Measurements from ENCODE around the gene TMEM132A. TPM values are rescaled to one million over a fixed set of nuclear protein-coding genes. Genes with fewer than 3 reads are reported as not detected.

The TMEM132A gene
- total and polyA plus RNA-seq, 2 of the 13 experiments (the other 11 are each of a cell fraction or from before 2014, with no cell fraction given), result 11.1 to 32.9 TPM

DNA sequence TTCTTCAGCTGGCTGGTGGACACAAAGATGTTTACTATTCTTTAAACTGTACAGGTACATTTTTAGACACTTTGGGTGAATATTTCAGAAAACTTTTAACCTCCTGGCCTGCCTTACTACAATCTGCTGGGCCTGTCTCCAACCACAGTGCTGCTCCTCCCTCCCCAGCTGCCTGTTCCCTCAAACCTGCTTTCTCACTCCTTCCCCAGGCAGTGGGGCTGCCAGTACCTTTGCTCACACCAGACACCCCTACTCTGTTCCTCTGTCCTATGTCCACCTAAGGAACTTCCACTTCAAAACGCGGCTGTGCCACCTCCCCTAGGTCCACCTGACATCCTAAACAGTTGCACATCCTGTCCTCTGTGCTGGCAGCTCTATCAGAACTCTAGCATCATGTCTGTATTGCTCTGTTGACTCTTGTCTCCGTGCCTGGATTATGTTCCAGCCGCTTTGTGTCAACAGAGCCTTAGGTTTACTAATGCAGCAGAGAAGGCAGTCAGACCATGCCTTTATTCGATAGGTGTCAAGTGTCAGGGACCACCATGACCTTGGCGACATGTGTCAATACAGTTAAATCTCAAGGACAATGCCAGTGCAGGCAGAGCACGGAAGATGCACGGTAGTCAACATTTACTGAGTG lies 43.5 kb upstream of the TMEM132A start (continued):
- peak; percentile 80; the same call in 1 of the 2 replicates for TF ChIP-seq ZNF12 (CRISPR knock-in tag; IDR thresholded peaks at IDR 0.05)
- TF ChIP-seq, protein P1, sequence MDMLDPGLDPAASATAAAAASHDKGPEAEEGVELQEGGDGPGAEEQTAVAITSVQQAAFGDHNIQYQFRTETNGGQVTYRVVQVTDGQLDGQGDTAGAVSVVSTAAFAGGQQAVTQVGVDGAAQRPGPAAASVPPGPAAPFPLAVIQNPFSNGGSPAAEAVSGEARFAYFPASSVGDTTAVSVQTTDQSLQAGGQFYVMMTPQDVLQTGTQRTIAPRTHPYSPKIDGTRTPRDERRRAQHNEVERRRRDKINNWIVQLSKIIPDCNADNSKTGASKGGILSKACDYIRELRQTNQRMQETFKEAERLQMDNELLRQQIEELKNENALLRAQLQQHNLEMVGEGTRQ (IDR thresholded peaks at IDR 0.05; ENCODE audit: low read depth, low read length), result no peak
- TF ChIP-seq, protein P1 (CRISPR knock-in tag; IDR thresholded peaks at IDR 0.05; ENCODE audit: borderline replicate concordance), result no peak
- TF ChIP-seq, protein P2, sequence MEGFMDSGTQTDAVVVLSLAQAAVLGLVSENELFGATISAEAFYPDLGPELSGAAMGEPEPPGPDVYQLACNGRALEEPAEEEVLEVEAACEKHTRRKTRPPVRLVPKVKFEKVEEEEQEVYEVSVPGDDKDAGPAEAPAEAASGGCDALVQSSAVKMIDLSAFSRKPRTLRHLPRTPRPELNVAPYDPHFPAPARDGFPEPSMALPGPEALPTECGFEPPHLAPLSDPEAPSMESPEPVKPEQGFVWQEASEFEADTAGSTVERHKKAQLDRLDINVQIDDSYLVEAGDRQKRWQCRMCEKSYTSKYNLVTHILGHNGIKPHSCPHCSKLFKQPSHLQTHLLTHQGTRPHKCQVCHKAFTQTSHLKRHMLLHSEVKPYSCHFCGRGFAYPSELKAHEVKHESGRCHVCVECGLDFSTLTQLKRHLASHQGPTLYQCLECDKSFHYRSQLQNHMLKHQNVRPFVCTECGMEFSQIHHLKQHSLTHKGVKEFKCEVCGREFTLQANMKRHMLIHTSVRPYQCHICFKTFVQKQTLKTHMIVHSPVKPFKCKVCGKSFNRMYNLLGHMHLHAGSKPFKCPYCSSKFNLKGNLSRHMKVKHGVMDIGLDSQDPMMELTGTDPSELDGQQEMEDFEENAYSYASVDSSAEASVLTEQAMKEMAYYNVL (CRISPR knock-in tag; IDR thresholded peaks at IDR 0.05; ENCODE audit: borderline replicate concordance), result peak; percentile 90; the same call in 1 of the 2 replicates
- TF ChIP-seq ZSCAN12 (CRISPR knock-in tag; IDR thresholded peaks at IDR 0.05), result no peak
- TF ChIP-seq PAX8 (CRISPR knock-in tag; IDR thresholded peaks at IDR 0.05; ENCODE audit: borderline replicate concordance), result no peak
- TF ChIP-seq ZNF556 (CRISPR knock-in tag; IDR thresholded peaks at IDR 0.05; ENCODE audit: borderline replicate concordance), result peak; percentile 81; the same call in 1 of the 2 replicates
- TF ChIP-seq, protein P3, sequence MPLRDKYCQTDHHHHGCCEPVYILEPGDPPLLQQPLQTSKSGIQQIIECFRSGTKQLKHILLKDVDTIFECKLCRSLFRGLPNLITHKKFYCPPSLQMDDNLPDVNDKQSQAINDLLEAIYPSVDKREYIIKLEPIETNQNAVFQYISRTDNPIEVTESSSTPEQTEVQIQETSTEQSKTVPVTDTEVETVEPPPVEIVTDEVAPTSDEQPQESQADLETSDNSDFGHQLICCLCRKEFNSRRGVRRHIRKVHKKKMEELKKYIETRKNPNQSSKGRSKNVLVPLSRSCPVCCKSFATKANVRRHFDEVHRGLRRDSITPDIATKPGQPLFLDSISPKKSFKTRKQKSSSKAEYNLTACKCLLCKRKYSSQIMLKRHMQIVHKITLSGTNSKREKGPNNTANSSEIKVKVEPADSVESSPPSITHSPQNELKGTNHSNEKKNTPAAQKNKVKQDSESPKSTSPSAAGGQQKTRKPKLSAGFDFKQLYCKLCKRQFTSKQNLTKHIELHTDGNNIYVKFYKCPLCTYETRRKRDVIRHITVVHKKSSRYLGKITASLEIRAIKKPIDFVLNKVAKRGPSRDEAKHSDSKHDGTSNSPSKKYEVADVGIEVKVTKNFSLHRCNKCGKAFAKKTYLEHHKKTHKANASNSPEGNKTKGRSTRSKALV (CRISPR knock-in tag; IDR thresholded peaks at IDR 0.05), result peak; percentile 27; the same call in 1 of the 2 replicates
- peak; percentile 95 for TF ChIP-seq HOXA3 (CRISPR knock-in tag; IDR thresholded peaks at IDR 0.05)
- TF ChIP-seq, protein P4, sequence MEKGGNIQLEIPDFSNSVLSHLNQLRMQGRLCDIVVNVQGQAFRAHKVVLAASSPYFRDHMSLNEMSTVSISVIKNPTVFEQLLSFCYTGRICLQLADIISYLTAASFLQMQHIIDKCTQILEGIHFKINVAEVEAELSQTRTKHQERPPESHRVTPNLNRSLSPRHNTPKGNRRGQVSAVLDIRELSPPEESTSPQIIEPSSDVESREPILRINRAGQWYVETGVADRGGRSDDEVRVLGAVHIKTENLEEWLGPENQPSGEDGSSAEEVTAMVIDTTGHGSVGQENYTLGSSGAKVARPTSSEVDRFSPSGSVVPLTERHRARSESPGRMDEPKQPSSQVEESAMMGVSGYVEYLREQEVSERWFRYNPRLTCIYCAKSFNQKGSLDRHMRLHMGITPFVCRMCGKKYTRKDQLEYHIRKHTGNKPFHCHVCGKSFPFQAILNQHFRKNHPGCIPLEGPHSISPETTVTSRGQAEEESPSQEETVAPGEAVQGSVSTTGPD (CRISPR knock-in tag; IDR thresholded peaks at IDR 0.05), result no peak
- peak; percentile 90 for TF ChIP-seq ZNF205 (CRISPR knock-in tag; IDR thresholded peaks at IDR 0.05)
- TF ChIP-seq SAFB2 (CRISPR knock-in tag; IDR thresholded peaks at IDR 0.05; ENCODE audit: borderline replicate concordance, low read depth), result no peak; the same call in 1 of the 2 replicates
- TF ChIP-seq ZNF773 (CRISPR knock-in tag; IDR thresholded peaks at IDR 0.05; ENCODE audit: borderline replicate concordance), result no peak
- TF ChIP-seq, protein P5, sequence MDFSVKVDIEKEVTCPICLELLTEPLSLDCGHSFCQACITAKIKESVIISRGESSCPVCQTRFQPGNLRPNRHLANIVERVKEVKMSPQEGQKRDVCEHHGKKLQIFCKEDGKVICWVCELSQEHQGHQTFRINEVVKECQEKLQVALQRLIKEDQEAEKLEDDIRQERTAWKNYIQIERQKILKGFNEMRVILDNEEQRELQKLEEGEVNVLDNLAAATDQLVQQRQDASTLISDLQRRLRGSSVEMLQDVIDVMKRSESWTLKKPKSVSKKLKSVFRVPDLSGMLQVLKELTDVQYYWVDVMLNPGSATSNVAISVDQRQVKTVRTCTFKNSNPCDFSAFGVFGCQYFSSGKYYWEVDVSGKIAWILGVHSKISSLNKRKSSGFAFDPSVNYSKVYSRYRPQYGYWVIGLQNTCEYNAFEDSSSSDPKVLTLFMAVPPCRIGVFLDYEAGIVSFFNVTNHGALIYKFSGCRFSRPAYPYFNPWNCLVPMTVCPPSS (IDR thresholded peaks at IDR 0.05), result no peak
- TF ChIP-seq, protein P6, sequence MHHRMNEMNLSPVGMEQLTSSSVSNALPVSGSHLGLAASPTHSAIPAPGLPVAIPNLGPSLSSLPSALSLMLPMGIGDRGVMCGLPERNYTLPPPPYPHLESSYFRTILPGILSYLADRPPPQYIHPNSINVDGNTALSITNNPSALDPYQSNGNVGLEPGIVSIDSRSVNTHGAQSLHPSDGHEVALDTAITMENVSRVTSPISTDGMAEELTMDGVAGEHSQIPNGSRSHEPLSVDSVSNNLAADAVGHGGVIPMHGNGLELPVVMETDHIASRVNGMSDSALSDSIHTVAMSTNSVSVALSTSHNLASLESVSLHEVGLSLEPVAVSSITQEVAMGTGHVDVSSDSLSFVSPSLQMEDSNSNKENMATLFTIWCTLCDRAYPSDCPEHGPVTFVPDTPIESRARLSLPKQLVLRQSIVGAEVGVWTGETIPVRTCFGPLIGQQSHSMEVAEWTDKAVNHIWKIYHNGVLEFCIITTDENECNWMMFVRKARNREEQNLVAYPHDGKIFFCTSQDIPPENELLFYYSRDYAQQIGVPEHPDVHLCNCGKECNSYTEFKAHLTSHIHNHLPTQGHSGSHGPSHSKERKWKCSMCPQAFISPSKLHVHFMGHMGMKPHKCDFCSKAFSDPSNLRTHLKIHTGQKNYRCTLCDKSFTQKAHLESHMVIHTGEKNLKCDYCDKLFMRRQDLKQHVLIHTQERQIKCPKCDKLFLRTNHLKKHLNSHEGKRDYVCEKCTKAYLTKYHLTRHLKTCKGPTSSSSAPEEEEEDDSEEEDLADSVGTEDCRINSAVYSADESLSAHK (CRISPR knock-in tag; IDR thresholded peaks at IDR 0.05; ENCODE audit: borderline replicate concordance), result no peak
- TF ChIP-seq ZFP41 (CRISPR knock-in tag; IDR thresholded peaks at IDR 0.05; ENCODE audit: borderline replicate concordance), result no peak
- peak; percentile 100 for TF ChIP-seq HDAC1 (CRISPR knock-in tag; IDR thresholded peaks at IDR 0.05)
